KMS-11 (cell line): ENCODE results near the gene LRRC9.
A peak's percentile ranks its signal among the peaks of the same experiment; 100 is the strongest.

Source experiments
- H2AFZ ChIP-seq: fragments of 200-600 bp; sonication (generic); 2 replicates; pipeline ENCODE4 v1.6.1; 2016; ENCODE audit warnings: antibody characterized with exemption, mixed run types, low read depth
- H3K27ac ChIP-seq: fragments of 200-600 bp; sonication (generic); 2 replicates; pipeline ENCODE4 v1.6.1; 2016; ENCODE audit warnings: mild to moderate bottlenecking, mixed run types
- H3K27me3 ChIP-seq: fragments of 200-600 bp; sonication (generic); 2 replicates; pipeline ENCODE4 v1.6.1; 2017; ENCODE audit warnings: mild to moderate bottlenecking, low read depth, mixed run types, moderate library complexity; ENCODE audit not compliant: insufficient read depth
- H3K36me3 ChIP-seq: fragments of 200-600 bp; sonication (generic); 2 replicates; pipeline ENCODE4 v1.6.1; 2017; ENCODE audit warnings: mild to moderate bottlenecking, mixed run types; ENCODE audit not compliant: insufficient read depth
- H3K4me1 ChIP-seq: fragments of 200-600 bp; sonication (generic); 2 replicates; pipeline ENCODE4 v1.6.1; 2016; ENCODE audit warnings: mild to moderate bottlenecking, low read depth, mixed run types; ENCODE audit not compliant: poor library complexity, severe bottlenecking
- H3K4me2 ChIP-seq: fragments of 200-600 bp; sonication (generic); 2 replicates; pipeline ENCODE4 v1.7.0; 2016; ENCODE audit warnings: mild to moderate bottlenecking, mixed run types
- H3K4me3 ChIP-seq: fragments of 200-600 bp; sonication (generic); IDR thresholded peaks from 2 replicates; pipeline ENCODE4 v1.6.1; 2017; ENCODE audit warnings: low read depth, low read length, mixed read lengths; ENCODE audit not compliant: insufficient read depth
- H3K79me2 ChIP-seq: fragments of 200-600 bp; sonication (generic); 2 replicates; pipeline ENCODE4 v1.6.1; 2016; ENCODE audit warnings: low read depth, mixed run types; ENCODE audit not compliant: insufficient read depth
- H3K9ac ChIP-seq: fragments of 200-600 bp; sonication (generic); 2 replicates; pipeline ENCODE4 v1.6.1; 2016; ENCODE audit warnings: mild to moderate bottlenecking, mixed run types
- H4K20me1 ChIP-seq: fragments of 200-600 bp; sonication (generic); 2 replicates; pipeline ENCODE4 v1.6.1; 2016; ENCODE audit warnings: mild to moderate bottlenecking, mixed run types; ENCODE audit not compliant: insufficient read depth
- TF ChIP-seq, protein P1 (sequence below): fragments of 200-600 bp; sonication (generic); conservative IDR thresholded peaks from 2 replicates; pipeline ENCODE4 v1.6.1; 2017; ENCODE audit warnings: low read depth, mild to moderate bottlenecking, antibody characterized with exemption, low read length, moderate library complexity, mixed read lengths

LRRC9 gene

DNA sequence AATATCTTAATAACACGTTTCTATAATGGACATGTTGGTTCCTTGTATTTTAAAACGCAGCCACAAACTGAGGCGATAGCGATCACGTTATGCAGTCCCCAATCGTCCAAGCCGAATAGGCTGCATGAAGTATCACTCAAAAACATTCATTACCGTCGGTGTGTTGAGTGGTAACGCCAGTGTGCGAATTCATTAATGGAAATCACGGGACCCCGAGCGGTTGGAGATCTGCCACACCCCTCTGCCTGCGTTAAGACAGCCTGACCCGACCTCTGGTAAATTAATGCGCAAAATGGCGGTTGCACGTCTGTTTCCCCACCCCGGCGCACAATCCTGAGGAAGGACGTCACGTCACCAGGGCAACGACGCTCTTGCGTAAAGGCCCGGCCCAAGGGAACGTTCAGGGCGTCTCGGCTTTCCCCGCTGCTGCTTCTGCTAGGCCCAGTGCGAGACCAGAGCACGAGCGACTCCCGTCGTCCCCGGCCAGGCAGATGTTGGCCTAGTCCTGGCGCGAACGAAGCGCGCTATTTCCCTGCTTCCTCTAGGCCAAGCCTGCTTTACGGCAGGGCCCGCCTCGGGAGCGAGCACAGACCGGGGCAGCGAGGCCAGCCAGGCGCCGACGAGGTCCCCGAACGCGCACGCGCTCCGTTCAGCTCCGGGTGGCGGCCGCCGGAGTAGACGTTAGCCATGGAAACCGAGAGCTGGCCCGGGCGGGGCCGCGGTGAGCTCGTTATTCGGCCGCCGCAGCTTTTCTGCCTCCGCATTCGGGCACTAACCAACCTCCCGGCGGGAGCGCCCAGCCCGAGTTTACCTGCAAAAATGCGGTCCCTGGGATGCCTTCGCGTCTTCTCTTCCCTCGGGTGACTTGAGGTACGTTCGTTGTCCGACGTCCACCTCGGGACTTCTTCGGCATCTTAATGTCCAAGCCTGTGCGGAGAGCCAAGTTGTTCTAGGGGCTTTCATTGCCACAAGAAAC is 171.9 kb downstream of the LRRC9 start, which contains the start of gene PCNX4:
PCNX4 (plus strand) TSS at position 374 of the 976 bp plus-strand sequence. CDS start 15,716 bp downstream, outside the sequence.
- peaks cover 26% of the 10 kb centered on the region for H3K4me1 ChIP-seq
- H3K79me2 ChIP-seq = peaks cover 43% of the 10 kb centered on the region
- TF ChIP-seq, protein P1, sequence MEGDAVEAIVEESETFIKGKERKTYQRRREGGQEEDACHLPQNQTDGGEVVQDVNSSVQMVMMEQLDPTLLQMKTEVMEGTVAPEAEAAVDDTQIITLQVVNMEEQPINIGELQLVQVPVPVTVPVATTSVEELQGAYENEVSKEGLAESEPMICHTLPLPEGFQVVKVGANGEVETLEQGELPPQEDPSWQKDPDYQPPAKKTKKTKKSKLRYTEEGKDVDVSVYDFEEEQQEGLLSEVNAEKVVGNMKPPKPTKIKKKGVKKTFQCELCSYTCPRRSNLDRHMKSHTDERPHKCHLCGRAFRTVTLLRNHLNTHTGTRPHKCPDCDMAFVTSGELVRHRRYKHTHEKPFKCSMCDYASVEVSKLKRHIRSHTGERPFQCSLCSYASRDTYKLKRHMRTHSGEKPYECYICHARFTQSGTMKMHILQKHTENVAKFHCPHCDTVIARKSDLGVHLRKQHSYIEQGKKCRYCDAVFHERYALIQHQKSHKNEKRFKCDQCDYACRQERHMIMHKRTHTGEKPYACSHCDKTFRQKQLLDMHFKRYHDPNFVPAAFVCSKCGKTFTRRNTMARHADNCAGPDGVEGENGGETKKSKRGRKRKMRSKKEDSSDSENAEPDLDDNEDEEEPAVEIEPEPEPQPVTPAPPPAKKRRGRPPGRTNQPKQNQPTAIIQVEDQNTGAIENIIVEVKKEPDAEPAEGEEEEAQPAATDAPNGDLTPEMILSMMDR = no peak

DNA sequence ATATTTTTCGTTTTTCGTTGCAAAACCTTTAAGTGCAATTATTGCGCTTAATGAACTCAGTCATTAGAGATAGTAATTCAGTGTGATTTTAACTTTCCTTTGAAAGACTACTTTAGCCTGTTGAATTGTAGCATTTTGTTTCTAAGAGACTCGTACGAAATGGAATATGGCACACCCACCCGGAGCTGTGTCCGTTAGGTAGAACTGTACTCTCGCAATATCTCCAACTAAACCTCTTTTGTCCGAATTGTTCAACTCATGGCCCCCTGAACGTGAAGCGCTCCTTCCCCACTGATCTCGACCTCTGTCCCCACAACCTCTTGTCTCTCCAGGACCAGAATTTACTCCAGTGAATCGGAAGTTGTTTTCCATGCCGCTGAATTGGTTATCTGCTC is 172.6 kb downstream of the LRRC9 start:
- Histone ChIP-seq H3K4me2 (peak overlapping the region; percentile 84), H3K4me3 (peak overlapping the region; percentile 17), H3K27me3 (no peaks in the 10 kb centered on the region), H3K27ac (peak overlapping the region; percentile 96), H3K9ac (peak overlapping the region; percentile 86), H4K20me1 (no peaks in the 10 kb centered on the region), H2AFZ (peak overlapping the region; percentile 87), H3K79me2 (peaks cover 43% of the 10 kb centered on the region), H3K4me1 (peaks cover 26% of the 10 kb centered on the region), H3K36me3 (no peaks in the 10 kb centered on the region)
- TF ChIP-seq, protein P1 = no peak

More for the DNA sequence above, 171.9 kb downstream of the LRRC9 start, which contains the start of gene PCNX4:
- Histone ChIP-seq H3K27me3 (no peaks in the 10 kb centered on the region), H2AFZ (peak within 1 kb of the TSS; percentile 87), H3K4me3 (peak within 1 kb of the TSS; percentile 17), H3K4me2 (peak within 1 kb of the TSS; percentile 84), H4K20me1 (no peaks in the 10 kb centered on the region), H3K27ac (peak within 1 kb of the TSS; percentile 96), H3K36me3 (no peaks in the 10 kb centered on the region), H3K9ac (peak within 1 kb of the TSS; percentile 86)

DNA sequence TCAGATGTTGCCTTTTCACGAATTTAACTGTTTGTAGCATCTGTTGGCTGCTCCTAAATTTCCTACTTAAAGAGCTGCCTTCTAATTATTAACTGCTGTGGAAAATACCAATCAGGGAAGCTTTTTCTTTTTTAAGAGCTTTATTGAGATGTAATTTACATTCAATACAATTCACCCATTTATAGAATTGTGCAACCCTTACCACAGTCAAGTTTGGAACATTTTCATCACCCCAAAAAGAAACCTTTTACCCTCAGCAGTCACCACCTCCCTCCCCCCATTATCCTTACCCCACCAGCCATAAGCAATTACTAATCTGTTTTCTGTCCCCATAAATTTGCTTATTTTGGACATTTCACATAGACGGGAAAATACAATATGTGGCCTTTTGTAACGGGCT is 173.1 kb downstream of the LRRC9 start:
- Histone ChIP-seq H3K36me3 (no peaks in the 10 kb centered on the region), H3K4me2 (peak overlapping the region; percentile 84), H4K20me1 (no peaks in the 10 kb centered on the region), H3K4me3 (peak overlapping the region; percentile 17), H3K9ac (peak overlapping the region; percentile 86), H3K27me3 (no peaks in the 10 kb centered on the region), H3K27ac (peak overlapping the region; percentile 96), H3K79me2 (peaks cover 43% of the 10 kb centered on the region), H2AFZ (peak overlapping the region; percentile 87; the same call in 1 of the 2 replicates), H3K4me1 (peaks cover 26% of the 10 kb centered on the region)
- TF ChIP-seq, protein P1 = no peak

DNA sequence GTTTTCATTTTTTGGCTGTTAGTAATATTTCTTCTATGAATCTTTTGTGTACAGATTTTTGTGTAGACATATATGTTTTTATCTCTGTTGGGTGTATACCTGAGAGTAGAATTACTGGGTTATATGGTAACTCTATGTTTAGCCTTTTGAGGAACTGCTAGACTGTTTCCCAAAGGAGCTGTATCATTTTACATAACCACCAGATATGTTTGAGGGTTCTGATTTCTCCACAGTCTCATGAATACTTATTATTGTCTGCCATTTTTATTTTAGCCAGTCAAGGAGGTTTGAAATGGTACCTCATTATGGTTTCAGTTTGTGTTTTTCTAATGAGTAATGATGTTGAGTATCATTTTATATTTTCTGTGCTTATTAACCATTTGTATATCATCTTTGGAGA is 173.7 kb downstream of the LRRC9 start:
- Histone ChIP-seq H2AFZ (no peak overlapping the region; the same call in 1 of the 2 replicates), H3K4me1 (peaks cover 26% of the 10 kb centered on the region), H3K4me3 (no peak overlapping the region), H3K27ac (peak overlapping the region; percentile 96; the same call in 1 of the 2 replicates), H3K79me2 (peaks cover 43% of the 10 kb centered on the region), H3K36me3 (no peaks in the 10 kb centered on the region), H4K20me1 (no peaks in the 10 kb centered on the region), H3K9ac (peak overlapping the region; percentile 86; the same call in 1 of the 2 replicates), H3K4me2 (peak overlapping the region; percentile 84), H3K27me3 (no peaks in the 10 kb centered on the region)
- TF ChIP-seq, protein P1 = no peak
